Liver (tissue), 9 donors: Measurements from ENCODE around the gene SLC18A3. TPM values are rescaled to one million over a fixed set of nuclear protein-coding genes. Genes with fewer than 3 reads are reported as not detected.

Source experiments
- DNase-seq: peaks from one replicate; pipeline ENCODE4 v3.0.0-alpha.2; 2017; ENCODE audit warnings: low spot score
- H3K27ac ChIP-seq, 2 donors: one replicate each; pipeline ENCODE4 v1.7.0; 2013; ENCODE audit warnings: inconsistent platforms in 2 of 2, low read length in 2 of 2, control low read depth in 1 of 2, low read depth in 1 of 2, mild to moderate bottlenecking in 1 of 2
- H3K27me3 ChIP-seq, 4 donors: one replicate each; pipeline versions ENCODE4 v1.6.1 to v1.7.0; 2013; ENCODE audit warnings: low read length in 3 of 4, inconsistent platforms in 1 of 4, mild to moderate bottlenecking in 1 of 4, moderate library complexity in 1 of 4; ENCODE audit not compliant: control insufficient read depth in 4 of 4, insufficient read depth in 4 of 4
- H3K36me3 ChIP-seq, 4 donors: one replicate each; pipeline versions ENCODE4 v1.6.1 to v1.7.0; 2013; ENCODE audit warnings: low read length in 3 of 4, mild to moderate bottlenecking in 3 of 4, low read depth in 1 of 4, moderate library complexity in 1 of 4; ENCODE audit not compliant: control insufficient read depth in 4 of 4, insufficient read depth in 3 of 4
- H3K4me1 ChIP-seq, 4 donors: one replicate each; pipeline versions ENCODE4 v1.6.1 to v1.7.0; 2013; ENCODE audit warnings: low read length in 3 of 4, mild to moderate bottlenecking in 3 of 4, moderate library complexity in 1 of 4; ENCODE audit not compliant: control insufficient read depth in 4 of 4, insufficient read depth in 4 of 4
- H3K4me3 ChIP-seq, 3 donors: one replicate each; pipeline versions ENCODE4 v1.6.1 to v1.7.0; 2013; ENCODE audit warnings: low read length in 3 of 3, control low read depth in 1 of 3, low read depth in 1 of 3, mild to moderate bottlenecking in 1 of 3
- H3K9ac ChIP-seq, 2 donors: one replicate each; pipeline ENCODE4 v1.7.0; 2013; ENCODE audit warnings: low read length in 2 of 2, mild to moderate bottlenecking in 2 of 2, moderate library complexity in 2 of 2, control low read depth in 1 of 2, low read depth in 1 of 2
- H3K9me3 ChIP-seq, 4 donors: one replicate each; pipeline versions ENCODE4 v1.6.1 to v1.7.0; 2013; ENCODE audit warnings: low read length in 3 of 4; ENCODE audit not compliant: control insufficient read depth in 4 of 4
- EGR1 ChIP-seq, 2 donors: IDR thresholded peaks; 2 replicates each; pipeline ENCODE4 v1.6.1; 2016 to 2018; ENCODE audit warnings: antibody characterized with exemption in 2 of 2, low read depth in 2 of 2
- FOXA1 ChIP-seq: IDR thresholded peaks from 2 replicates; pipeline ENCODE4 v1.6.1; 2016; ENCODE audit warnings: antibody characterized with exemption
- GABPA ChIP-seq, 2 donors: IDR thresholded peaks in 1 of 2; conservative IDR thresholded peaks in 1 of 2; 2 replicates each; pipeline ENCODE4 v1.6.1; 2016; ENCODE audit warnings: antibody characterized with exemption in 2 of 2, mild to moderate bottlenecking in 1 of 2, moderate library complexity in 1 of 2
- HNF4G ChIP-seq: IDR thresholded peaks from 2 replicates; pipeline ENCODE4 v1.6.1; 2016; ENCODE audit warnings: antibody characterized with exemption
- JUND ChIP-seq, 2 donors: IDR thresholded peaks; 2 replicates each; pipeline ENCODE4 v1.6.1; 2016; ENCODE audit warnings: antibody characterized with exemption in 2 of 2
- MAX ChIP-seq: IDR thresholded peaks from 2 replicates; pipeline ENCODE4 v1.6.1; 2016; ENCODE audit warnings: antibody characterized with exemption
- NR2F2 ChIP-seq: IDR thresholded peaks from 2 replicates; pipeline ENCODE4 v1.6.1; 2016; ENCODE audit warnings: antibody characterized with exemption
- RAD21 ChIP-seq, 2 donors: IDR thresholded peaks; 2 replicates each; pipeline ENCODE4 v1.6.1; 2016; ENCODE audit warnings: antibody characterized with exemption in 2 of 2, mild to moderate bottlenecking in 2 of 2
- REST ChIP-seq: IDR thresholded peaks from 2 replicates; pipeline ENCODE4 v1.6.1; 2016; ENCODE audit warnings: antibody characterized with exemption, mild to moderate bottlenecking
- RXRA ChIP-seq, 2 donors: IDR thresholded peaks; 2 replicates each; pipeline ENCODE4 v1.6.1; 2017 to 2018; ENCODE audit warnings: antibody characterized with exemption in 2 of 2, mild to moderate bottlenecking in 1 of 2
- SP1 ChIP-seq: IDR thresholded peaks from 2 replicates; pipeline ENCODE4 v1.6.1; 2018; ENCODE audit warnings: antibody characterized with exemption, mild to moderate bottlenecking
- TAF1 ChIP-seq: conservative IDR thresholded peaks from 2 replicates; pipeline ENCODE4 v1.6.1; 2016; ENCODE audit warnings: antibody characterized with exemption, mild to moderate bottlenecking
- ZBTB33 ChIP-seq: IDR thresholded peaks from 2 replicates; pipeline ENCODE4 v1.6.1; 2016; ENCODE audit warnings: antibody characterized with exemption
- WGBS: extraction: QIAGEN DNeasy Blood & Tissue Kit; methylation state at CpG from one replicate; pipeline ENCODE4 v1.1.7; 2013; 5-methylcytosine and 5-hydroxymethylcytosine counted together
- polyA plus RNA-seq, 2 donors: library from polyadenylated mRNA; stranded (reverse) in 1 of 2; unstranded in 1 of 2; fragments of 200-250 nt in 1 of 2; fragments of >200 nt in 1 of 2; fragmentation: Nextera tagmentation in 1 of 2; extraction: Ambion mirVana in 1 of 2; gene quantifications; one replicate each; pipeline versions ENCODE4 v1.2.1 to v1.2.3, GENCODE V29; 2013 to 2015
- total RNA-seq, 2 donors: library from RNA; depleted of rRNA; stranded (reverse); fragments of >200 nt; gene quantifications; one replicate each; pipeline ENCODE4 v1.2.3, GENCODE V29; 2014
- TF ChIP-seq, protein P1 (sequence below): IDR thresholded peaks from 2 replicates; pipeline ENCODE4 v1.6.1; 2016; ENCODE audit warnings: antibody characterized with exemption
- TF ChIP-seq, protein P2 (sequence below): fragments of 150-350 bp; IDR thresholded peaks from 2 replicates; pipeline ENCODE4 v1.5.1; 2017; ENCODE audit warnings: improper control_type of control experiment, low read depth, low read length; ENCODE audit not compliant: missing input control
- donor health status: healthy.
- donor health status: healthy.
- donor health status: healthy.
- donor health status: healthy.
- donor health status: healthy.

SLC18A3 gene
- total and polyA plus RNA-seq, 4 donors = not detected

DNA sequence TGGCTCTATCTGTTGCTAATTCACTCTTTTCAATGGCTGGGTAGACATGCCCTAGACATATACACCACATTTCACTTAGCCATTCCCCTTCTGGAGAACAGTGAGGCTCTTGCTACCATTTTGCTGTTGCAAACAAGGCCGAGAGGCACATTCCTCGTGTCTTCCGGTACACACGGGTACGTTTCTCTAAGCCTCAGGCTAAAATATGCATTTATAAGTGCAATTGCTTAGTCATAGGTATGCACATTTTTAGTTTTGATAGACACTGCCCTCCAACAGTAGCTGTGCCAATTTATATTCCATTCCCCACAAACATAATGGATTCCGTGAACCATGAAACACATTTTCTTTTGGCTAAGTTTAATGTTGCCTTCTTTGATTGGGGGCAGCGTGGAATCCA lies 16.9 kb downstream of the SLC18A3 start:
- Histone ChIP-seq H3K9ac (no peak overlapping the region), H3K4me3 (no peak overlapping the region), H3K9me3 (no peaks in the 10 kb centered on the region), H3K27ac (no peak overlapping the region), H3K36me3 (no peaks in the 10 kb centered on the region), H3K4me1 (no peaks in the 10 kb centered on the region), H3K27me3 (no peaks in the 10 kb centered on the region)
- 82% methylated on average over 7 of the region's 7 CpGs for WGBS
- TF ChIP-seq EGR1 (IDR thresholded peaks at IDR 0.05; ENCODE audit: low read depth in 2 of 2) = no peak
- no peak for TF ChIP-seq RAD21 (IDR thresholded peaks at IDR 0.05)
- TF ChIP-seq JUND (IDR thresholded peaks at IDR 0.05) = no peak
- no peak for TF ChIP-seq SP1
- no peak for TF ChIP-seq MAX
- TF ChIP-seq TAF1 = no peak
- TF ChIP-seq, protein P1, sequence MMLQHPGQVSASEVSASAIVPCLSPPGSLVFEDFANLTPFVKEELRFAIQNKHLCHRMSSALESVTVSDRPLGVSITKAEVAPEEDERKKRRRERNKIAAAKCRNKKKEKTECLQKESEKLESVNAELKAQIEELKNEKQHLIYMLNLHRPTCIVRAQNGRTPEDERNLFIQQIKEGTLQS = no peak
- no peak for TF ChIP-seq ZBTB33
- no peak for TF ChIP-seq REST
- no peak for TF ChIP-seq RXRA (IDR thresholded peaks at IDR 0.05)
- no peak for TF ChIP-seq GABPA (IDR thresholded peaks at IDR 0.05 in 1 of 2, conservative IDR thresholded peaks at IDR 0.05 in 1 of 2)
- TF ChIP-seq, protein P2, sequence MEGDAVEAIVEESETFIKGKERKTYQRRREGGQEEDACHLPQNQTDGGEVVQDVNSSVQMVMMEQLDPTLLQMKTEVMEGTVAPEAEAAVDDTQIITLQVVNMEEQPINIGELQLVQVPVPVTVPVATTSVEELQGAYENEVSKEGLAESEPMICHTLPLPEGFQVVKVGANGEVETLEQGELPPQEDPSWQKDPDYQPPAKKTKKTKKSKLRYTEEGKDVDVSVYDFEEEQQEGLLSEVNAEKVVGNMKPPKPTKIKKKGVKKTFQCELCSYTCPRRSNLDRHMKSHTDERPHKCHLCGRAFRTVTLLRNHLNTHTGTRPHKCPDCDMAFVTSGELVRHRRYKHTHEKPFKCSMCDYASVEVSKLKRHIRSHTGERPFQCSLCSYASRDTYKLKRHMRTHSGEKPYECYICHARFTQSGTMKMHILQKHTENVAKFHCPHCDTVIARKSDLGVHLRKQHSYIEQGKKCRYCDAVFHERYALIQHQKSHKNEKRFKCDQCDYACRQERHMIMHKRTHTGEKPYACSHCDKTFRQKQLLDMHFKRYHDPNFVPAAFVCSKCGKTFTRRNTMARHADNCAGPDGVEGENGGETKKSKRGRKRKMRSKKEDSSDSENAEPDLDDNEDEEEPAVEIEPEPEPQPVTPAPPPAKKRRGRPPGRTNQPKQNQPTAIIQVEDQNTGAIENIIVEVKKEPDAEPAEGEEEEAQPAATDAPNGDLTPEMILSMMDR = no peak
- TF ChIP-seq FOXA1 = no peak
- TF ChIP-seq NR2F2 = no peak
- no peak for TF ChIP-seq HNF4G
- DNase-seq = no peak

- Histone ChIP-seq H3K36me3 (no peaks in the 10 kb centered on the region), H3K27ac (no peak overlapping the region), H3K9ac (no peak overlapping the region), H3K4me1 (no peaks in the 10 kb centered on the region), H3K9me3 (no peaks in the 10 kb centered on the region), H3K27me3 (peaks cover 0 to 3% (median 0%) of the 10 kb centered on the region in 4 donors), H3K4me3 (no peak overlapping the region)
- 87% methylated on average over 18 of the region's 18 CpGs for WGBS
- TF ChIP-seq NR2F2 (no peak), GABPA (IDR thresholded peaks at IDR 0.05 in 1 of 2, conservative IDR thresholded peaks at IDR 0.05 in 1 of 2) (no peak), EGR1 (IDR thresholded peaks at IDR 0.05; ENCODE audit: low read depth in 2 of 2) (no peak), SP1 (no peak), ZBTB33 (no peak), RAD21 (IDR thresholded peaks at IDR 0.05) (no peak)
- TF ChIP-seq, protein P2 = no peak
- TF ChIP-seq, protein P1 = no peak
- no peak for DNase-seq
These were observed 17.6 kb downstream of the SLC18A3 start for GRCh38 chr10:49627644-49628247.
